ENCODE results near the gene AFG1L.

DNA sequence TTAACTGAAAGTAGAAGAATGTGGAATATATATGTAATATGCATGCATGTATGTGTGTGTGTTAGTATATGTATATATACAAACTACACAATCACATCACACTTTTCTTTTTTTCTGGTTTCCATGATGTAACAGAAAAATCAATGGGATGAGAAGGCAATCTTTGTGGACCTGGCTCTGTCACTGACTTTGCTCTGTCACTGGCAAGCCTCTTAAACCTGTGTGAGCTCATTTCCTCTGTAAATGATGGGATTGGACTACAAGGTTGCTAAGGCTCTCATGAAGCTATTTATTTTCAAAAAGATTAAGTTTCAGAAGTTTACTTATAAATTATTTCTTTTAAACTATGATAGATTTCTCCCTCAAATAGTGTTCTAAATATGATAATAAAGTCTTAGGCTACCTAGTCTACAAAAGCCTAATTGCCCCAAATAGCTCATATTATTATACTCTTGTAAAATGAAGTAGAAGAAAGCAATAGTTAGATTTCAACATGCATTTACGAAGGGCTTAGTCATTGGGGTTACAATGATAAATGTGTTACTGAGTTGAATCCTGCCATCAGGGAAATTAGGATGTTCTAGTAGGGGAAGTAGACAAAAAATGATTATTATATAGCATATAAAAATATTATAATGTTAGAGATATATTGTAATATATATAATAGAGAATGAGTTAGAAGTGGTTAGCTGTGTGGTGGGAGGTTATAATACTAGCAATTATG, 129.3 kb downstream of the AFG1L start:
- TF ChIP-seq, protein P1, sequence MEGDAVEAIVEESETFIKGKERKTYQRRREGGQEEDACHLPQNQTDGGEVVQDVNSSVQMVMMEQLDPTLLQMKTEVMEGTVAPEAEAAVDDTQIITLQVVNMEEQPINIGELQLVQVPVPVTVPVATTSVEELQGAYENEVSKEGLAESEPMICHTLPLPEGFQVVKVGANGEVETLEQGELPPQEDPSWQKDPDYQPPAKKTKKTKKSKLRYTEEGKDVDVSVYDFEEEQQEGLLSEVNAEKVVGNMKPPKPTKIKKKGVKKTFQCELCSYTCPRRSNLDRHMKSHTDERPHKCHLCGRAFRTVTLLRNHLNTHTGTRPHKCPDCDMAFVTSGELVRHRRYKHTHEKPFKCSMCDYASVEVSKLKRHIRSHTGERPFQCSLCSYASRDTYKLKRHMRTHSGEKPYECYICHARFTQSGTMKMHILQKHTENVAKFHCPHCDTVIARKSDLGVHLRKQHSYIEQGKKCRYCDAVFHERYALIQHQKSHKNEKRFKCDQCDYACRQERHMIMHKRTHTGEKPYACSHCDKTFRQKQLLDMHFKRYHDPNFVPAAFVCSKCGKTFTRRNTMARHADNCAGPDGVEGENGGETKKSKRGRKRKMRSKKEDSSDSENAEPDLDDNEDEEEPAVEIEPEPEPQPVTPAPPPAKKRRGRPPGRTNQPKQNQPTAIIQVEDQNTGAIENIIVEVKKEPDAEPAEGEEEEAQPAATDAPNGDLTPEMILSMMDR (IDR thresholded peaks at IDR 0.05; ENCODE audit: poor library complexity): no peak
- TF ChIP-seq EZH2phosphoT487 (IDR thresholded peaks at IDR 0.05; ENCODE audit: low read depth, severe bottlenecking, unreplicated experiment): no peak
- TF ChIP-seq EZH2 (IDR thresholded peaks at IDR 0.05; ENCODE audit: borderline replicate concordance): no peak
